ENCODE results near the gene WHAMM.

DNA sequence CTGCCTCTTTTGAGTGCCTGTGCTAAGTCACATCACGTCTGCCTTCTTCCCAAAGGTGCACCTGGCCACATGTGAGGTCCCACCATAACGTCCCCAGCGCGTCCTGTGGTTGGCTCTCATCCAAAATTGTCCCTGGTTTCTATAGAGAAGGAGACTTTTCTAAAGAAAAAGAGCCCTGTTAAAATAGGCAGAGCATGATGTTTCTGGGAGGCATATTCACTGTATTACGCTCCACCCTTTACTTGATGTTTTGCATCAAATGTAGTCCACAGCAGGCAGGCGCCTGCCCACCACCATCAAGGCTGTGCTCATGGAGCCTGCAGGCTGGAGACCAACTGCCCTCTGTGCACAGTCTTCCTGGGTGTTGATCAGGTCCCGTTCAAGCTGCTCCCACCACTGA, 36.3 kb downstream of the WHAMM start:
- TF ChIP-seq, protein P1, sequence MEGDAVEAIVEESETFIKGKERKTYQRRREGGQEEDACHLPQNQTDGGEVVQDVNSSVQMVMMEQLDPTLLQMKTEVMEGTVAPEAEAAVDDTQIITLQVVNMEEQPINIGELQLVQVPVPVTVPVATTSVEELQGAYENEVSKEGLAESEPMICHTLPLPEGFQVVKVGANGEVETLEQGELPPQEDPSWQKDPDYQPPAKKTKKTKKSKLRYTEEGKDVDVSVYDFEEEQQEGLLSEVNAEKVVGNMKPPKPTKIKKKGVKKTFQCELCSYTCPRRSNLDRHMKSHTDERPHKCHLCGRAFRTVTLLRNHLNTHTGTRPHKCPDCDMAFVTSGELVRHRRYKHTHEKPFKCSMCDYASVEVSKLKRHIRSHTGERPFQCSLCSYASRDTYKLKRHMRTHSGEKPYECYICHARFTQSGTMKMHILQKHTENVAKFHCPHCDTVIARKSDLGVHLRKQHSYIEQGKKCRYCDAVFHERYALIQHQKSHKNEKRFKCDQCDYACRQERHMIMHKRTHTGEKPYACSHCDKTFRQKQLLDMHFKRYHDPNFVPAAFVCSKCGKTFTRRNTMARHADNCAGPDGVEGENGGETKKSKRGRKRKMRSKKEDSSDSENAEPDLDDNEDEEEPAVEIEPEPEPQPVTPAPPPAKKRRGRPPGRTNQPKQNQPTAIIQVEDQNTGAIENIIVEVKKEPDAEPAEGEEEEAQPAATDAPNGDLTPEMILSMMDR (conservative IDR thresholded peaks at IDR 0.05; ENCODE audit: low read length): no peak
- TF ChIP-seq EZH2phosphoT487 (IDR thresholded peaks at IDR 0.05; ENCODE audit: borderline replicate concordance, low read depth, low read length): no peak
